GM18868 (cell line): Measurements from ENCODE around the gene RINL.

ENCODE experiments used
- ATAC-seq: cut with Tn5 transposase; IDR thresholded peaks from one replicate; pipeline ENCODE4 v1.9.1; 2021; ENCODE audit warnings: mild to moderate bottlenecking, moderate library complexity; ENCODE audit not compliant: unreplicated experiment

RINL gene, protein sequence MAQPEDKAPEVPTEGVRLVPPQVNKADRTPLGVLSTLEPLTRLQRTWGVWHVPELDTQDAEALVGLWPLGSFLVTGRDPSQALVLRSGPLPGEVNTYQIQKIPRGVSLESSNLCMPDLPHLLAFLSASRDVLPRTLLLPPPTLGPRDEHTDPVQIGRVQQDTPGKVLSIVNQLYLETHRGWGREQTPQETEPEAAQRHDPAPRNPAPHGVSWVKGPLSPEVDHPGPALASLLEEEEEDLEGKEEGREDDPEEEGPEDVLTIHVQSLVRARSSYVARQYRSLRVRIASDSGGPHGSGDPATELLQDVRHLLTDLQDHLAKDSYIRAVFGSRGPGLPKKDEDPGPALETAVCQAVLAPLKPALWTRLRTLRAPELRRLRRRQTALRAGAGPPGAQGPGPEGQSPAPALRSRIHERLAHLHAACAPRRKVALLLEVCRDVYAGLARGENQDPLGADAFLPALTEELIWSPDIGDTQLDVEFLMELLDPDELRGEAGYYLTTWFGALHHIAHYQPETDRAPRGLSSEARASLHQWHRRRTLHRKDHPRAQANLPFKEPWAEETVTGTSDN

DNA sequence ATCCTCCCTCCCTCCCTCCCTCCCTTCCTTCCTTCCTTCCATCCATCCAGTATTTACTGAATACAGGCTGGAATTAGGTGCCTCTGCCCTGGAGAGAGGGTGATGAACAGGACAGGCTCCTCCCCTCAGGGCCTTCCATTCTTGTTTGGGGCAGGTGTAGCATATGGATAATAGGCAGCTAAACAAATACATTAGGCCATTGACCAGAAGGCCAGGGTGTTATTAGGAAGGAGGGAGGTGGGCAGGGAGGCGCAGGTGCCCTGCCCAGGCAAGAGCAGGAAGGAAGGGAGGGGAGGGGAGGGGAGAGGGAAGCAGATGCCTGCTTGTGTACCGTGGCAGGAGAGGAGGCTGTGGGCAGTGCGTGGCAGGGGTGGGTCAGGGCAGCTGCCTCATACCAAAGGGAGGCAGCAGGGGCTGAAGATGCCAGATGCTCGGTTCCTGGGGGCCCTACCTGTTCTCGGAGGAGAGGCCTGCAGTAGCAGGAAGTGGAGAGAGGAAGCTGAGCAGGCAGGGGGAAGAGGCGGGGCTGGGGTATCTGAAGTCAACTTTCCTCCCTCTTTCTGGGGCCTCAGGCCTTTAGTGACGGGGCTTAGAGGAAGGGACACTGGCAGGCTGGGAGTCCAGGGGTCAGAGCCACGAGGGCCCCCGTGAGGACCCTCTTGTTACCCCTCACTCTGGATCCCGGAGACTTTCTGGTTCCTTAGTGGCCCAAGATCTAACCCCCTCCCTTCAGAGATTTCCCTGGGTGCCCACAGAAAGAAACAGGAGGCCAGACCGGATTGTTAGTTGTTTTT, at the start of gene RINL:
Gene RINL, minus strand, starts transcription at position 495 of the 794 bp plus-strand sequence. CDS start 1,533 bp downstream, outside the sequence.
- ATAC-seq: no peak

DNA sequence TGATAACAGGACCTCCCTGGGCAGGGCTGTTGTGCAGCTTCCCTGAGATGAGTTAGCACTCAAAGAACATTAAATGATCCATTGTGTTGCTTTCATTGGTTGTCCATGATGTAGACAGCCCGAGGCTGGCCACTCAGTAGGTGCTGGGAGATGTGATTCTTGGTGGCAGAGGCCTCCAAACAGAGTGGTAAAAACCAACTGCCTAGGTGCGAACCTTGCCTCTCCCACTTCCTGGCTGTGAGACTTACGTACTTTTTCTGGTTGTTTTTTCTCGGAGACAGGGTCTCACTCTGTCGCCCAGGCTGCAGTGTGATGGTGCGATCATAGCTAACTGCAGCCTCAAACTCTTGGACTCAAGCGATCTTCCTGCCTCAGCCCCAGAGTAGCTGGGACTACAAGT, 46.3 kb upstream of the RINL start:
- no peak for ATAC-seq

DNA sequence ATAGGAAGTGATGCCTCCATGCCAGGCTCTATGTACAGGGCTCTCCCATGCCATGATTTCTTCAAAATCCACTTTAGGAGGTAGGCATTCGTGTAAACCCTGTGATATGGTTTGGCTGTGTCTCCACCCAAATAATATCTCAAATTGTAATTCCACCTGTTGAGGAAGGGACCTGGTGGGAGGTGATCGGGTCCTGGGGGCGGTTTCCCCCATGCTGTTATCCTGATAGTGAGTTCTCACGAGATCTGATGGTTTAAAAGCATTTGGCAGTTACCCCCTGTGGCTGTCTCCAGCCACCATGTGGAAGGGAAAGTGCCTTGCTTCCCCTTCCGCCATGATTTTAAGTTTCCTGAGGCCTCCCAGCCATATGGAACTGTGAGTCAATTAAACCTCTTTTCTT, 44.4 kb upstream of the RINL start:
- no peak for ATAC-seq

DNA sequence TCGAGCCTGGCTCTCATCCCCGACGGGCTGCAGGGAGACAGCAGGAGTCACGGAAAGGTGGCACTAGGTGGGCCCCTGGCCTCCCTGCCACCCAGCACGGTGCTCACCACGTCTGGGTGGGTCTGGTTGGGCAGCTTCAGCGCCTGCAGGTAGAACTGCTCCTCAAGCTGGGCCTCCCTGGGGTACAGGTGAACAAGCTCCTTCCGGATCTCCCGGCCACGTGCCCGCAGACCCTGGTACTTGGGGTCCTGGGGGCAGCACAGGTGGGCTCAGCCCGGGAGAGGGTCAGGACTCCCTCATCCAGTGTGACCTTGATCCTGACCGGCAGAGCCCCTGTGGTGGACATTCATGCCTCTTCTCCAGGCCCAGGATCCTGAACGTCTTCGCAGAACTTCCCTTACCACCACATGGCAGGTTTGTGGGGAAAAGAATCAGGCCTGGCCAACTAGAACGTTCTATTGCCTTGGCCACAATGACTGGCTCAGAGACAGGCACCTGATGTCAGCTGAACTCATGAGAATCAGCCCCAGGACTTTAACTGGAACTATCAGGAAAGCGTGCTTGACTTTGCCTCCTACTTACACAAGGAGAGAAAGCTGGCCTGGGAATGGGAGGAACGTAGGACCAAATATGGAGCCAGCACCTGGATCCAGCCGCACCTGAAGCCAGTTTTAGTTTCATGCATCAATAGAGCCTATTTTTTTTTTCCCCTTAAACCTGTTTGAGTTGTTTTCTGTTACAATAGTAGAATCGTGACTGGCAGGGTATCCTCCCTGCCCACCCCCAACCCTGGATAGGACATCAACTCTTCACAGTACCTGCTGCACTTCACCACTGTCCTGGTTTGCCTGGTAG, 43.6 kb upstream of the RINL start:
- ATAC-seq: no peak

DNA sequence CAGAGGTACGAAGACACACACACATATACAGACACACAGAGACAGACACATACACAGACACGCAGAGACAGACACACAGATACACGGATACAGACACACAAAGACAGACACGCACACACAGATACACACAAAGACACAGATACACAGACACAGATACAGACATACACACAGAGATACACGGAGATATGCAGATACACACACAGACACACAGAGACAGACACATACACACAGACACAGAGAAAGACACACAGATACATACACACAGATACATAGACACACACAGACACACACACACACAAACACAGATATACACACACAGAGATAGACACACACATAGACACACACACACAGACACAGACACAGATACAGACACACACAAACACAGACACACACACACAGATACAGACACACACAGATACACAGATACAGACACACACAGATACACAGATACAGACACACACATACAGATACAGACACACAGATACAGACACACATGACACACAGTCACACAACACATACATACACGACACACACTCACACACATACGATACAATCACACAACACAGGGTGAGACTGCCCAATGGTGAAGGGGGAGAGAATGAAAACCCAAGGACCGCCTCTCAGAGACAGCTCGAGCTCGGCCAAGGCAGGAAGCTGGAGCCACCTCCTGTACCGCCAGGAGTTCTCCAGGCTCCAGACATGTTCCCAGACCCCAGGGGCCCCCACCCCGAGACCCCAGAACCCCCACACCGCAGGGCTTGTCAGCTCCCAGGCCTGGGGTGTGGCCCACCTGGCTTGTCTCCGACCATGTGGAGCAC, 42.7 kb upstream of the RINL start:
- no peak for ATAC-seq

DNA sequence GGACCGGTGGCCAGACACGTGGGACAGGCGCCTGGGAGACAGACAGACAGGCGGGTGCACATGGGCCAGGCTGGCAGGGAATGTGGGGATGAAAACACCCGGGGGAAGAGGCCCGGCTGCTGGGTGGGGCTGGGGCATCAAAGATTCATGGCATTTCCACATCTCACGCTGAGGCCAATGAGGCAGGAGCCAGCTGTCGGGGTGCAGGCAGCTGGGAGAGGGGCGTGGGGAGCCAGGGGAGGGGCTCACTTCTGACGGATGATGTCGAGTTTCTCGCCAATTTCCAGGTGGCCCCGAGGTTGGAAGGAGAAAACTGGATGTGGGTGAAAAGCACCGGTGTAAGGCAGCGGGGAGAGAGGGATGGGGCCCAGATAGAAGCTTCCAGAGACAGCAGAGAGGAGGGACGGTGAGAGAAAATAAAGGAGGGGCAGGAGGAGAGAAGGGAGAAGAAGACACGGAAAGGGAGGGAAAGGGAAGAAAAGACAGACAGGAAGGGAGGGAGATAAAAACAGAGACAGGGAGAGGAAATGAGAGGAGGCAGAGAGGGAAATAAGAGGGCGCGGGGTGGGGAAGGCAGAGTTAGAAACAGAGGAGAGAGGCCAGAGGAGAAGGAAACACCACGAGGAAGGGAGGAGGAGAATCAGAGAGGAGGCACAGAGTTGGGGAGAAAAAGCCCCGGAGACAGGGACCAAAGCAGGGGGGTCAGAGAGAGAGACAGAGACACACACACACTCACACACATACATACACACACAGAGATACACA, 41.9 kb upstream of the RINL start:
- no peak for ATAC-seq

DNA sequence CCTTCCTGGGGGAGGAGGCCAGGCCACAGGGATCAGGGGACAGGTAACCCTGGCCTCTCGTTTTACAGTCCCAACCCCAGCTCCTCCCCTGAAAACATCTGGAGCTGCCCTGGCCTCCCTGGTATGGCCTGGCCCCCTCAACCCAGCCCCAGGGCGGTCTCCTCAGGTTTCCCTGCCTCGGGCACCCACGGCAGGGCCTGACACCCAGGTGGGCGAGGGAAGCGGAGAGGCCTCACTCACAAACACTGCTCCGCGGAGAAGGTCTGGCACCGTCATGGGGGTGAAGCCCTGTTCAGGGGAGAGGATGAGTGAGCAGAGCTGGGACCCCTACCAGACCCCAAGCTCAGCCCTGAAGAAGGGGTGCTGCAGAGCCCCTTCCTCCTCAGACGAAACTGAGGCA, 40.5 kb upstream of the RINL start:
- ATAC-seq: no peak

DNA sequence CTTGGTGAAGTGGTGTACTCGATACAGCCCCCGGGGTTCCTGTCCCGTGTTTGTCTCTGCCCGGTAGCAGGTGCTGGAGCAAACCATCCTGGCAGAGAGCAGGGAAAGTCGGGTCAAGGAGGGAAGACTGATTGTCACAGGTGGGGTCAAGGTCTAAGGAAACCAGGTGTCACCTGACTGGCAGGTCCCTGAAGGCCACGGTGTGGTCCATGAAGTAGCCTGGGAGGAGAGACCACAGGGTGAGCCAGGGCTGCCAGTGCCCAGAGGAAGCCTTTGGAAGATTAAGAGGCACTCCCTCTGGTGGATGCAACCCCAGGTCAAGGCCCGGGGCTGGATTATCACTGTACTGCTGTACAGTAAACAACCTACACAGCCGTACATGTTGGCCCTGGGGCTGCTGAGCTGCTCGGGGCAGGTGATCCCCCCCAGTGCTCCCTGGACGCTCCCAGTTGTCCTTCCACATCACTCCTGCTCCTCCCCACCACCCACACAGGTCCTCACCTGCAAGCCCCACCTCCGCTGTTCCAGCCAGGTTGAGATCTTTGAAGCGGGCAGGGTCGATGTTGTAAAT, 39.9 kb upstream of the RINL start:
- no peak for ATAC-seq

DNA sequence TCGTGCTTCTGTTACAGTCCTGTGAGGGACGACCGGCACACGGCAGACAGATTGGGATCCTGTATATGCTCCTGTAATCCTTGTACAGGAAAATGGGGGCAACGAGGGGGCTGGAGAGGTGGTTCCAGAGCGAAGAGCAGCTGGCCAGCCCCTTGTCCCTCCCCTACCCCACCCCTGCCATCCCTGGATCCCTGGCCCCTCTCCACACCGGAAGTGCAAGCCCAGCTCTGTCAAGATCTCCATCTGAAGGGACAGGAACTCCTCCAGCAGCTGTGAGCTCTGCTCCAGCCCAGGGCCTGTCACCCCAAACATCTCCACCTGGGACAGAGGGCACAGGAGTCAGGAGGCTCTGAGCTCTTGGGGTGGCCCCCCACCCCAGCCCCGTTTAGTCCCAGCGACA, 39.4 kb upstream of the RINL start:
- ATAC-seq: no peak

DNA sequence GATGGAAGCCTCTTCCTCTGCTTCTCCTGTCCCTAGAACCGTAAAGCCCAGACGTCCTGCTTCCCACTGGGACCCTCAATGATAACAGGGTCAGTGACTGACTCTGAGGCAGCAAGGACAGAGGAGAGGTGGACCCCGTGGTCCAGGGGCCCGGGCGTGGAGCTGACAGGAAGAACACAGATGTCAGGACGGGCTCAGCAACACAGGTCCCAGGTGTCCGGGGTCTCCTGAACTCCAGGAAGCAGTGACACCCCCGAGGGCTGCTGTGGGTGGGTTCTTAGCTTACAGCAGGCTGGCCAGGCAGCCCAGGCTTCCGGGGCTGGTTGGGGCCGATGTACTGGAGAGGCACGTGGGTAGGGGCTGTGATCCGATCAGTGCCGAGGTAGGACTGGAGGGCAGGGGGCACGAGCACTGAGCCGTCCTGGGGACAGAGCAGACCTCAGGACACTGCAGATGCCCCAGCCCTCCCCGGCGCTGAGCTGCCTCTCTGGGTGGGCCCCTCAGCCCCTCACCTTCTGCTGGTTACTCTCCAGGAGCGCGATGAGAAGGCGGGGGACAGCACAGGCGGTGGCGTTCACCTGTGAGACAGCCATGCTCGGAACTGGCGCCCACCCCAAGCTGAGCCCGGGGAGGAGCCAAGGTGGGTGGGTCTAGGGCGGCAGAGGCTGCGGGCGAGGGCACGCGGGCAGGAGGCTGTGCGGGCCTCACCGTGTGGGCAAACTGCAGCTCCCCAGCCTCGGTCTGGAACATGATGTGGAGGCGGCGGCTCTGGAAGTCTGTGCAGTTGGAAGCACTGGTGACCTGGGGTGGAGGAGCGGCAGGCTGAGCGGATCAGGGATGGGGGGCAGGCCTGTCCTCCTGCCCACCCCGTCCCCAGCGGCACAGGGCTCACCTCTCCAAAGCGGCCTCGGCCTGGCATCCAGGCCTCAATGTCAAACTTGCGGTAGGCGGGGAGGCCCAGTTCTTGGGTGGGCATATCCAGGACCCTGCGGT, 37.5 kb upstream of the RINL start:
- no peak for ATAC-seq

DNA sequence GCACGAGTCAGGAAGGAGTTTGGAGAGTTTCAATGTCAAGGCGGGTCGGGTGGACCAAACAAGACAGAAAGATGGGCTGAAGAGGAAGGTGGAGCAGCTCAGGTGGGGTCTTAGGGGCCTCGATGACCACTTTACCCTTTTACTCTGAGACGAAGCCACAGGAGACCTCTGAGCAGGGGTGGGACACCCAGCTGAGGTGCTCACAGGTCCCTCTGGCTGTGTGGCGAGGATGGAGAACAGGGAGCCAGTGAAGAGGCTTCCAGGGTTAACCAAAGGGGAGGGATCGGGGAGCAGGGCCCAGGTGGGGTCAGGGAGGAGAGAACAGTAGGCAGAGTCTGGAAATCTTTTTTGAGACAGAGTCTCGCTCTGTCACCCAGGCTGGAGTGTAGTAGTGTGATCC, 35.9 kb upstream of the RINL start:
- ATAC-seq: no peak

DNA sequence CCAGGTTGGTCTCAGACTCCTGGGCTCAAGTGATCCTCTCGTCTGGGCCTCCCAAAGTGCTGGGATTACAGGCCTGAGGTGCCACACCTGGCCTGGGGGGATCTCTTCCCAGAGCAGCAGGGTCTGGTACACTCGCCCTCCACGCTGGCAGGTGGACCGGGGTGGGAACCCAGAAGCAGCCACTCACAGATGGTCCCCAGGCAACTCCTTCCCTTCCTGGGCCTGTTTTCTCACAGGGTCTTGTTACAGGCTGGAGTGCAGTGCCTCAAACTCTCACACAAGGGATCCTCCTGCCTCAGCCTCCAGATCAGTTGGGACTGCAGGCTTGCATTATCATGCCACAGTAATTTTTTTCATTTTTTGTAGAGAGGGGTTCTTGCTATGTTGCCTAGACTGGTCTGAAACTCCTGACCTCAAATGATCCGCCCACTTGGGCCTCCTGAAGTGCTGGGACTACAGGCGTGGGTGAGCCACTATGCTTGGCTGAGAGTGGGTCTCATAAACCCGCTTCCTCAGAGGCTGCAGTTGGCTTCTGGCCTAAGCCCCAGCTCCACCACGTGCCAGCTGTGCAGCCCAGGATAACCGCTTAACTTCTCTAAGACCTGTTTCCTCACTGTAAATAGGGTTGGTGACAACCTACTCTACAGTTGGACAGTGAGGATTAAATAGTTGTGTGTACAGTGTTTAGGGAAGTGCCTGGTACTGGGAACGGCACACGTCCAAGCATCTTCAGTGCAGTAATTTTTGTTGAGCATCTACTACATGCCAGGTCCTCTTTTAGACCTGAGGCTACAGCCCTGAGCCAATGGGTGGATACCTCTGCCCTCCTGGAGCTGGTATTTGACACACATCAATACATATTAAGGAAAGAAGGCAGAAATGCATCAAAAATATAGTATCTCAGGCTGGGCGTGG, 34.8 kb upstream of the RINL start:
- no peak for ATAC-seq

DNA sequence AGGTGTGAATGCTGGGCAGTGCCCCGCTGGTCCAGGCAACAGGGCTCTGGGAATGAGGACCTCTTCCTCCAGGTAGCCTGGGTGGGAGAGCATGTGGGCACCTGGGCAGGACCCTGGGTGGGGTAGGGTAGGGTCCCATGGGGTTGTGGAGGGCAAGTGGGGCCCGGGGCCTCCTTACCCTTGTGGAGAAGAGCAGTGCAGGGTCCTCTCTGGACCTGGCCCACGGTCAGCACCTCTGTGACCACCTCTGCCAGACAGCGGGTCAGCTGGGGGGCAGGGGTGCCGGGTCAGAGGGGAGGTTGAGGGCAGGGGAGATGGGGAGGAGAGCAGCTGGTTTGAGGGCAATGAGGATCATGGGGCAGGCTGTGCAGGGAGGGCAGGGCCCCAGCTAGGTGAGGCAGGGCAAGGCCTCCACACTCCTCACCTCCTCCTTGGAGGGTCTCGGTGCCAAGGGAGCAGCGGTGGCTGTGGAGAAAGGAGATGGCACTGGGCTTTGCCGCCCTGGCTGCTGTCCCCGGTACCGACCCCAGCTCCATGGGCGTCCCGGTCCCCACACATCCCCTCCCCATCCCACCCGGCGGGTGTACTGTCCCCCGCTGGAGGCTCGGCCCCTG, 33.4 kb upstream of the RINL start:
- no peak for ATAC-seq

DNA sequence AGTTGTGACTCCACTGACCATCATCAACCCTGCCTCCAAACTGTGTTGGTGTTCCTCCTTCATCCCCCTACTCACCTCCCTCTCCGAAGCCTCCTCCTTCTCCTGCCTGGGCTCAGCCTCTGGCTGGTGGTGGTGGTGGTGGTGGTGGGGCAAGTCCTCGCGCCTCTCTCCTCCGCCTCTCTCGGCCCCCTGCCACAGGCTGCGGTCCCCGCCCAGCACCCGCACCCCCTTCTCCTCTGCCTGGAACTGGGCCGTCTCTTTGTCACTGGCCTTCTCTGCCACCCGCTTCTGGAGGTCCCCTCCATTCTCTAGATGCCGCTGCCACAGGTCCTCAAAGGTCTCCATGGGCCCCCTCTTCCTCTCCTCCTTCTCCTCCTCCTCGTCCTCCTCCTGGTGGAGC, 32.4 kb upstream of the RINL start:
- ATAC-seq: no peak

DNA sequence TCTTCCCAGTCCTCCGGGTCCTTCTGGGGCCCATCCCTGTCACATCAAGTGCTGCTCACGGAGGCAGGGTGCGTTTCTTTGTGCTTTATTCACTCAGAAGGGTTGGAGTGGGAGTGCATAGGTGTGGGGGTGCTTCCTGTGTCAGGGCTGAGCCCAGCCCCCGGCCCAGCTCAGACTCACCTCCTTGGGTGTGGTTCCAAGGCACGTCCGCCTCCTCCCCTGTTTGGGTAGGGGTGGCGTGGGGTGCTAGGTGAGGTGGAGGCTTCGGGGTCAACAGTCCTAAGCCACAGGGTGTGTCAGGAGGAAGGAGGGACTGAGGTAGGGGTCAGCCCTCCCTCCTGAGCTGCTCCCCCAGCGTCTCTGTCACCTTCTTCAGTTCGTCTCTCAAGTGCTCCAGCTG, 30.8 kb upstream of the RINL start:
- ATAC-seq: no peak

DNA sequence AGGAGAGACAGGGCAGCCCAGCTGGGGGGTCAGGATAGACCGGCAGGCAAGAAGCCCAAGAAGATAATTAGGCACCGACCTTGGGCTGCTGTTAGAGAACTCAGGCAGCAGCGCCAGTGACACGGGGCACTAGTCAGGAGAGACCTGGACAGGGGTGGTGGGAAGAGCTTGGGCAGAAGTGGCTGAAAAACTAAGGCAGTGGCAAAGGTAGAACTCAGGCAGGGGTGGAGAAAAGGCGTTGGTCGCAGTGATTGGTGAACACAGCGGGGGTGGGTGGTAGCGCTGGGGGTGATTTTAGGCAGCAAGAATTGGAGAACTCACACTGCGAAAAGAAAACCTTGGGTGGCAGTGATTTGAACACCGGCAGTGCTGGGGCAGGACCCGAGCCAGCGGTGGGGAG, 29.6 kb upstream of the RINL start:
- no peak for ATAC-seq
